ENCODE data around the gene EMX2.
"Not testable (repeated sequence)": the region's sequence is repeated elsewhere in the genome, so short reads cannot be mapped to it uniquely, and the experiment has no call there.

Gene EMX2

DNA sequence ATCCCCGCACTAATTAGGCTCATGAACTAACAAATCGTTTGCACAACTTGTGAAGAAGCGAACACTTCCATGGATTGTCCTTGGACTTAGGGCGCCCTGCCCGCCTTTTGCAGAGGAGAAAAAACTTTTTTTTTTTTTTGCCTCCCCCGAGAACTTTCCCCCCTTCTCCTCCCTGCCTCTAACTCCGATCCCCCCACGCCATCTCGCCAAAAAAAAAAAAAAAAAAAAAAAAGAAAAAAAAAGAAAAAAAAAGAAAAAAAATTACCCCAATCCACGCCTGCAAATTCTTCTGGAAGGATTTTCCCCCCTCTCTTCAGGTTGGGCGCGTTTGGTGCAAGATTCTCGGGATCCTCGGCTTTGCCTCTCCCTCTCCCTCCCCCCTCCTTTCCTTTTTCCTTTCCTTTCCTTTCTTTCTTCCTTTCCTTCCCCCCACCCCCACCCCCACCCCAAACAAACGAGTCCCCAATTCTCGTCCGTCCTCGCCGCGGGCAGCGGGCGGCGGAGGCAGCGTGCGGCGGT lies at the start of gene EMX2:
Gene EMX2, plus strand, starts transcription at position 41 of the 519 bp plus-strand sequence. CDS start 522 bp downstream, outside the sequence.
- DNase-seq (ENCODE audit: low read depth), result no peak

- no peak for DNase-seq (ENCODE audit: low read depth)
Observed at GRCh38 chr10:117496031-117496430, 46.5 kb upstream of the EMX2 start.

- peak; percentile 70 for DNase-seq (ENCODE audit: low read depth)
Observed at GRCh38 chr10:117496616-117497028, 45.9 kb upstream of the EMX2 start.

GRCh38 chr10:117497736-117498135 lies 44.8 kb upstream of the EMX2 start:
- no peak for DNase-seq (ENCODE audit: low read depth)

DNA sequence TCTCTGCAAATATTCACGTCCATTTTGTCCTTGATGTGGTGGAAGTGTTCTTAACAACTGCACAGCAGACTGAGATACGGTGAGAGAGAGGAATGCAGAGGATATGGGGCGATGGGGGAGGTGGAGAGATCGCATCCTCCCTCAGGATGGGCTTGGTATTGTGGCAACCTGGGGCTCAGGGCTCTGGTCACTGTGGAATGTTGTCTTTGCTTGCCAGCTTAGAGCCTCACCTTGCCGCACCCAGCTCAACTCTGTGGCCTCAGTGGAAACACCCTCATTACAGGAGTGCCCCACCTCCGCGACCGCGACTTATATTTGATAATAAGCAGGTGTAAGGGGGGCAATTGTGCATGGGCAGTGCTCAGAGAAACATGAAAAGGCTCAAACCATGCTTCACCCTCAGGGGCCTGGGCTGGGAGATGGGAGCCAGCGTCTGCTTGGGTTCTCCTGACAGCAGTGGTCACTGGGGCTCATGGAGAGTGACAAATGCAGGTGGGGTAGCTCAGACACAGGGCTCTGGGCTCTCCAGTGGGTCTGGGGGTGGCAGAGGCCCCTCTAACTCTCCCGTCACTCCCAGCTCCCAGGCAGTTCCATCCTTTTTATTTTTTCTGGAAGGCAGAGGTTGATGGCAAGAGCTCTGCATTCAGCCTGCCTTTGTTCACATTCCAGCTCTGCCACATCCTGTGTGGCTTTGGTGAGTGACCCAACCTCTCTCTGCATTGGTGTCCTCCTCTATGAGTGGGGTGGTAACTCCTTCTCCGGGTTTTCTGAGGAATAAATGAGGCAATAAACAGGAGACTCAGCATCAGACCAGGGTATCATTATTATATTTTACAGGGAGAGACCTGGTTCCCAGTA lies 43.1 kb upstream of the EMX2 start:
- DNase-seq (ENCODE audit: low read depth), result no peak

DNA sequence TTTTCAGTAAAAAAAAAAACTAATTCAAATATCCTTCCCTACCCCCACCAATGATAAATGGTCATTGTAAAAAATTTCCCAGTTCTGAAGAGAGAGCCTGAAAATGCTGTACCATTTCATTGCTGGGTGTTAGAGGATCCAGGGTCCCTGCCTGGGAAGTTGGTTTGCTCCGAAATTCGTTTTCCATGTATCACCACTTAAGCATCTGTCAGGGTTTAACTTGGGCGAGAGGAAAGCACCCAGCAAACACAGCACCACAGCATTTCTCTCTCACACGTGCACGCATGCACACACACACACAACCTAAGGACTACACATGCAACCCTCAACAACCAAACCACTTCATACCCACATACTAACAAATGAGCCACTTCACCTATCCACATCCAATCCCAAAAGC lies 42.1 kb upstream of the EMX2 start:
- DNase-seq (ENCODE audit: low read depth), result no peak

GRCh38 chr10:117501460-117502035 lies 41.0 kb upstream of the EMX2 start:
- no peak for DNase-seq (ENCODE audit: low read depth)

- no peak for DNase-seq (ENCODE audit: low read depth)
Observed at GRCh38 chr10:117502421-117503243, 39.9 kb upstream of the EMX2 start.

GRCh38 chr10:117503244-117504205 lies 39.0 kb upstream of the EMX2 start:
- no peak for DNase-seq (ENCODE audit: low read depth)

DNA sequence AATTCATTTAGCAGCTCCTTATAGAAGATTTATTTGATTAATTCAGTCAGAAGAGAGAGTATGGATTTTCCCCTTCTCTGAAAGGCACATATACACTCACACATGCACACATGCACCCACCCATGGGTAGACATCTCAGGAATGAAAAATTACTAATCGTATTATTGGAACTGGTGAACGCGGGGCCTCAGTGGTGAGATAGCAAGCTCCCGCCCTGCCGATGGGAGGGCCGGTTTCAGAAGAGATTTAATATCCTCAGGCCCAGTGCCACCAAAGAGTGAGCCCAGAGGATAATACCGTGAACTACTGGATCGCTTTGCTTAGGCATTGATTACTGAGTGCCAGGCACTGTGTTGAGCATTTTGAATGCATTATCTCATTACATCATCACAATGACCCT lies 38.0 kb upstream of the EMX2 start:
- no peak for DNase-seq (ENCODE audit: low read depth)

DNA sequence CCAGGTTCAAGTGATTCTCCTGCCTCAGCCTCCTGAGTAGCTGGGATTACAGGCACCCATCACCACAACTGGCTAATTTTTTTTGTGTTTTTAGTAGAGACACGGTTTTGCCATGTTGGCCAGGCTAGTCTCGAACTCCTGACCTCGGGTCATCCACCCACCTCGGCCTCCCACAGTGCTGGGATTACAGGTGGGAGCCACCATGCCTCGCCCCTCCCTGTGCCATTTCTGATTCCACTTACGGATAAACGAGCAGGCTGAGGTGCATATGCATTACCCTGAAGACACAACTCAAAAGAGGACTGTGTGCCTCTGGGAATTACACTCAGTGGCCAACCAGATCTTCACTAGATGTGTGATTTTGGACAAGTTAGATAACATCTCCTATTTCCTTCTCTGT lies 35.5 kb upstream of the EMX2 start:
- DNase-seq (ENCODE audit: low read depth), result not testable (repeated sequence)

- DNase-seq (ENCODE audit: low read depth), result no peak
Observed at GRCh38 chr10:117509573-117509972, 33.0 kb upstream of the EMX2 start.

GRCh38 chr10:117511601-117512390 lies 30.8 kb upstream of the EMX2 start:
- no peak for DNase-seq (ENCODE audit: low read depth)

GRCh38 chr10:117514971-117515370 lies 27.6 kb upstream of the EMX2 start:
- DNase-seq (ENCODE audit: low read depth), result no peak

DNA sequence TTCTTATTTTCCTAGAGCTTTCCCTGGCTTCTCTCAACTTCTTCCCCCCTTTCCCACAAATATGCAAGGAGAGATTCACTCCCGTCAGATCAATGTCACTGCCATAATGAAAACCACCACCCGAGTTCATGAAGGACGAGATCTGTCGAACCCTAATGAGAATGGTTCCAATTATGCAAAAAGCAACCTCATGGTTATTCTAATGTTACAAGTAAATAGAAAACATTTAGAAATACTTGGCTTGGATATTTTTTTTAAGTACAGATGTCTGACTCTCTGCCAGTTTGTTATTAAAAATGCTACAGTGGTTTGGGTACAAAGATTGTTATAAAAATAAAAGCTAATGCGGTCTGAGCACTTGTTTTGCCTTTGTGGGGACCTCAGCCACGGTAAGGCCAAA lies 25.9 kb upstream of the EMX2 start:
- DNase-seq (ENCODE audit: low read depth), result no peak

DNA sequence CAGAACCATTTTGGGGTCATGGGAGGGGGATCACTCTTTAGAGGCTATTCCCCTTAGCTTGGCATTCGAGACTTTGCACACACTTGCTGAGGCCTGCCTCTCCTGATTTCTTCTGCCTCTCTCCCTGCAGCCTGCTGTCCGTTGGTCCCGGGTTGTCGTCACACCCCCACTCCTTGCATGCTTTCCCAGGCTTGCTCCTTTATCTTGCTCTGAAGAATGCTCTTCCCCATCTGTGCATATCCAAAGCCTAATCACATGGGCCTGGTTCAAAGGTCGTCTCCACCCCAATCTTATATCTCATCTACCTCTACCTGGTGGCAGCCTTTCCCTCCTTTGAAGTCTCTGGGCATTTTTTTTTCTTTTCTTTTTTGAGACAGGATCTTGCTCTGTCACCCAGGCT lies 24.3 kb upstream of the EMX2 start:
- DNase-seq (ENCODE audit: low read depth), result no peak

DNA sequence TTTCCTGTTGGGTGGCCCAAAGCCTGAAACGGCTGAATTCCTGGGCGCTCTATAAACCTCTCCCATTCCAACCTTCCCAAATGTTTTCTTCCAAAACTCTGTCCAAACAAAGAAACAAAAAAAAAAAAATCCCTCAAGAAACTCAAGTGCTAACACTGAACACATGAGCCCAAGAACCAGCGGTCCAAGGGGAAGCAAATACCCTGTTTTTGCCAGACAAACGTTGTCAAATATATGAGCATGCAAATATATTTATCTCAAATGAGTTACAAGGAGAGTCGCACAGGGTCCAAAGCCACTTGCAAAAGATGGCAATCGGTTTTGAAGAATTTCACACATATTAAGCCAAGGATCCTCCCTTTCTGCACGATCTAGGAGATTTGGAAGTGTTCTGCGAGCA lies 23.3 kb upstream of the EMX2 start:
- no peak for DNase-seq (ENCODE audit: low read depth)

DNA sequence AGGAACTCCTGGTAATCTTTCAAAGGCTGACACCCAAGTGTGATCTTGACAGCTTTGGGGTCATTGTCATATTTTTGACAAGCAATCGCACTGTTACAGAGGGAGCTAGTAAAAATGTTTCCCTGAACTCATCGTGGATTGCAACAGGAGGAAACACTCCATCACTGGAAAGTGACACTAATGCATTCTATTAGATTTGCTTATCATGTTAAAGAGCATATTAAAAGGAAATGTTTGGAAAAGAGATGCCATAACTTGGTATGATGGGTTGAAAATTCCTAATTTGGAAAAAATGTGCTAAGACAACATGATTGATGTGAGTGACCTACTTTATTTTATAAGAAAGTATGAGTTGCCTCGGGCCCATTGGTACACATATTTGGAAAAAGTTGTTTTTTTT lies 22.7 kb upstream of the EMX2 start:
- DNase-seq (ENCODE audit: low read depth), result no peak

GRCh38 chr10:117530791-117531190 lies 11.8 kb upstream of the EMX2 start:
- no peak for DNase-seq (ENCODE audit: low read depth)

GRCh38 chr10:117531371-117532002 lies 11.1 kb upstream of the EMX2 start:
- DNase-seq (ENCODE audit: low read depth), result no peak
